Breast epithelium (tissue), 3 donors: Measurements from ENCODE around the gene STRBP.

Source experiments
- POLR2A ChIP-seq: fragments of 450-650 bp; IDR thresholded peaks from one replicate; pipeline ENCODE4 v1.6.1; 2016; ENCODE audit warnings: antibody characterized with exemption, mild to moderate bottlenecking, moderate library complexity
- POLR2AphosphoS5 ChIP-seq, 3 donors: sonication (generic); formaldehyde crosslinking; IDR thresholded peaks; one replicate each; pipeline ENCODE4 v1.6.1; 2017; ENCODE audit warnings: antibody characterized with exemption in 3 of 3

- TF ChIP-seq POLR2A (no peak), POLR2AphosphoS5 (IDR thresholded peaks at IDR 0.05) (no peak)
Measured at GRCh38 chr9:123089040-123089439, 179.3 kb downstream of the STRBP start.
